Transverse colon (tissue), 4 donors: ENCODE measurements around the gene NPY1R. TPM values are rescaled to one million over a fixed set of nuclear protein-coding genes. Genes with fewer than 3 reads are reported as not detected.

Experiments used
- DNase-seq: peaks from one replicate; pipeline ENCODE4 v3.0.0-alpha.2; 2019
- H3K27ac ChIP-seq, 4 donors: fragments of 200-600 bp; sonication (generic); 2 replicates each; pipeline ENCODE4 v1.5.1; 2016 to 2018; ENCODE audit warnings: inconsistent platforms in 4 of 4
- H3K27me3 ChIP-seq: fragments of 200-600 bp; sonication (generic); 2 replicates; pipeline ENCODE4 v1.5.1; 2017; ENCODE audit warnings: inconsistent platforms
- H3K36me3 ChIP-seq, 4 donors: fragments of 200-600 bp; sonication (generic); 2 replicates each; pipeline ENCODE4 v1.5.1; 2017 to 2019; ENCODE audit warnings: inconsistent platforms in 4 of 4
- H3K4me1 ChIP-seq, 4 donors: fragments of 200-600 bp; sonication (generic); 2 replicates each; pipeline ENCODE4 v1.5.1; 2017 to 2020; ENCODE audit warnings: inconsistent platforms in 4 of 4
- H3K4me3 ChIP-seq, 4 donors: fragments of 200-600 bp; sonication (generic); 1 replicate in 1 of 4; 2 replicates in 3 of 4; pipeline versions ENCODE4 v1.5.1 to v1.6.1; 2017 to 2019; ENCODE audit warnings: inconsistent platforms in 4 of 4
- H3K9me3 ChIP-seq, 2 donors: fragments of 200-600 bp; sonication (generic); 2 replicates each; pipeline ENCODE4 v1.5.1; 2017 to 2019; ENCODE audit warnings: inconsistent platforms in 2 of 2
- EP300 ChIP-seq: sonication (generic); formaldehyde crosslinking; IDR thresholded peaks from one replicate; pipeline ENCODE4 v1.6.1; 2017; ENCODE audit warnings: antibody characterized with exemption, low read depth
- POLR2A ChIP-seq: fragments of 450-650 bp; IDR thresholded peaks from one replicate; pipeline ENCODE4 v1.6.1; 2016; ENCODE audit warnings: antibody characterized with exemption, mild to moderate bottlenecking, moderate library complexity
- POLR2AphosphoS5 ChIP-seq, 3 donors: sonication (generic); formaldehyde crosslinking; IDR thresholded peaks; one replicate each; pipeline ENCODE4 v1.6.1; 2016; ENCODE audit warnings: antibody characterized with exemption in 3 of 3
- WGBS, 2 donors: methylation state at CpG; one replicate each; pipeline ENCODE4 v1.1.5; 2018; ENCODE audit warnings: low coverage in 1 of 2; 5-methylcytosine and 5-hydroxymethylcytosine counted together
- in situ Hi-C, 4 donors: fragments of 200-750 bp; cut with MboI; loops; one replicate each; pipeline versions ENCODE4 v1.15.0 to v1.15.1; 2017; ENCODE audit warnings: low sequenced_read_pairs in 3 of 4, low pct_ligation_motif_present in 1 of 4, low pct_unique_long_range_greater_than_20kb in 1 of 4
- intact Hi-C: fragments of 100-400 bp; cut with DNase I; formaldehyde crosslinking; loops from one replicate; pipeline ENCODE4 v1.15.1; 2023; ENCODE audit warnings: low total_unique reads
- total RNA-seq, 4 donors: library from RNA; depleted of rRNA; stranded (reverse); fragments of >200 nt; gene quantifications; one replicate each; pipeline ENCODE4 v1.1.0, GENCODE V29; 2016
- TF ChIP-seq, protein P1 (sequence below), 5 experiments: fragments of 200-600 bp in 3 of 5; fragments of 450-650 bp in 2 of 5; sonication (generic) in 3 of 5; IDR thresholded peaks; 1 replicate in 2 of 5; 2 replicates in 3 of 5; pipeline ENCODE4 v1.5.1; 2016 to 2017; ENCODE audit warnings: antibody characterized with exemption in 5 of 5, inconsistent platforms in 3 of 5, mild to moderate bottlenecking in 2 of 5, moderate library complexity in 1 of 5

The NPY1R gene
- total RNA-seq, 4 donors from 2014 or later: 0.80 to 19.8 (median 13.7) TPM

GRCh38 chr4:163280703-163281519, 51.5 kb downstream of the NPY1R start:
- in situ Hi-C loops (no loop called here), intact Hi-C loops (no loop called here)
- no peaks in the 10 kb centered on the region for H3K27me3 ChIP-seq
- no peak for TF ChIP-seq POLR2A
- no peak for TF ChIP-seq POLR2AphosphoS5 (IDR thresholded peaks at IDR 0.05)
- no peaks in the 10 kb centered on the region for H3K9me3 ChIP-seq
- no peak for DNase-seq
- WGBS, 2 donors: 42 to 63% methylated on average over 2 to 3 of the region's 3 CpGs
- H3K4me3 ChIP-seq: no peak overlapping the region
- H3K27ac ChIP-seq: no peak overlapping the region
- no peaks in the 10 kb centered on the region for H3K36me3 ChIP-seq
- H3K4me1 ChIP-seq: no peaks in the 10 kb centered on the region

GRCh38 chr4:163279713-163280112, 52.7 kb downstream of the NPY1R start:
- WGBS, 2 donors: 75 to 83% methylated on average over 5 of the region's 5 CpGs
- Histone ChIP-seq H3K36me3 (no peaks in the 10 kb centered on the region), H3K4me1 (no peaks in the 10 kb centered on the region), H3K27ac (no peak overlapping the region), H3K9me3 (no peaks in the 10 kb centered on the region), H3K27me3 (no peaks in the 10 kb centered on the region), H3K4me3 (no peak overlapping the region)
- TF ChIP-seq, protein P1, sequence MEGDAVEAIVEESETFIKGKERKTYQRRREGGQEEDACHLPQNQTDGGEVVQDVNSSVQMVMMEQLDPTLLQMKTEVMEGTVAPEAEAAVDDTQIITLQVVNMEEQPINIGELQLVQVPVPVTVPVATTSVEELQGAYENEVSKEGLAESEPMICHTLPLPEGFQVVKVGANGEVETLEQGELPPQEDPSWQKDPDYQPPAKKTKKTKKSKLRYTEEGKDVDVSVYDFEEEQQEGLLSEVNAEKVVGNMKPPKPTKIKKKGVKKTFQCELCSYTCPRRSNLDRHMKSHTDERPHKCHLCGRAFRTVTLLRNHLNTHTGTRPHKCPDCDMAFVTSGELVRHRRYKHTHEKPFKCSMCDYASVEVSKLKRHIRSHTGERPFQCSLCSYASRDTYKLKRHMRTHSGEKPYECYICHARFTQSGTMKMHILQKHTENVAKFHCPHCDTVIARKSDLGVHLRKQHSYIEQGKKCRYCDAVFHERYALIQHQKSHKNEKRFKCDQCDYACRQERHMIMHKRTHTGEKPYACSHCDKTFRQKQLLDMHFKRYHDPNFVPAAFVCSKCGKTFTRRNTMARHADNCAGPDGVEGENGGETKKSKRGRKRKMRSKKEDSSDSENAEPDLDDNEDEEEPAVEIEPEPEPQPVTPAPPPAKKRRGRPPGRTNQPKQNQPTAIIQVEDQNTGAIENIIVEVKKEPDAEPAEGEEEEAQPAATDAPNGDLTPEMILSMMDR (IDR thresholded peaks at IDR 0.05): no peak
- TF ChIP-seq EP300: no peak
- no peak for TF ChIP-seq POLR2A
- TF ChIP-seq POLR2AphosphoS5 (IDR thresholded peaks at IDR 0.05): no peak
- in situ Hi-C loops (no loop called here), intact Hi-C loops (no loop called here)
- DNase-seq: no peak

- intact Hi-C loops (no loop called here), in situ Hi-C loops (no loop called here)
- Histone ChIP-seq H3K27me3 (no peaks in the 10 kb centered on the region), H3K9me3 (no peaks in the 10 kb centered on the region), H3K4me1 (no peaks in the 10 kb centered on the region), H3K27ac (no peak overlapping the region), H3K4me3 (no peak overlapping the region), H3K36me3 (no peaks in the 10 kb centered on the region)
- no peak for TF ChIP-seq EP300
- TF ChIP-seq, protein P1 (IDR thresholded peaks at IDR 0.05): no peak
- WGBS, 2 donors: 83 to 86% methylated on average over 3 of the region's 3 CpGs
- no peak for DNase-seq
Measured at GRCh38 chr4:163274861-163275260, 57.5 kb downstream of the NPY1R start.

Other genes with a start within 250 kb of the NPY1R start
- 10 to 100 TPM; 19.1 to 25.1 (median 22.2) TPM for gene NAF1, start 165.7 kb downstream of the NPY1R start, total RNA-seq
- under 1 TPM in 2 of 4 donors, not detected in 2; 0.64 to 0.82 TPM for gene NPY5R, start 11.3 kb upstream of the NPY1R start, total RNA-seq
- under 1 TPM in 2 of 4 donors, not detected in 2; 0.14 to 0.48 TPM for gene TKTL2, start 141.2 kb upstream of the NPY1R start, total RNA-seq
- gene TMA16, start 162.1 kb upstream of the NPY1R start, total RNA-seq: 10 to 100 TPM in 3 of 4 donors, 1 to 10 TPM in 1; 7.1 to 27.2 (median 16.4) TPM